ENCODE measurements around the gene PRKAR2A. TPM values are rescaled to one million over a fixed set of nuclear protein-coding genes. Genes with fewer than 3 reads are reported as not detected.
A peak's percentile ranks its signal among the peaks of the same experiment; 100 is the strongest.
"Not testable (repeated sequence)": the region's sequence is repeated elsewhere in the genome, so short reads cannot be mapped to it uniquely, and the experiment has no call there.

Gene PRKAR2A
- total RNA-seq, 1 experiment from 2014 or later = 51.5 TPM

- Histone ChIP-seq H3K4me2 (ENCODE audit: low read depth, low read length, poor library complexity, severe bottlenecking) (no peak overlapping the region), H3K79me2 (ENCODE audit: low read length) (peaks cover 82% of the 10 kb centered on the region)
These were observed 17.0 kb downstream of the PRKAR2A start for GRCh38 chr3:48830715-48831114.

GRCh38 chr3:48829525-48829924, 18.1 kb downstream of the PRKAR2A start:
- H3K27me3 ChIP-seq (ENCODE audit: low read length); H4K20me1 ChIP-seq (ENCODE audit: insufficient read depth, low read depth, low read length); DNase-seq; H3K4me3 ChIP-seq (ENCODE audit: low read length); H3K36me3 ChIP-seq (ENCODE audit: insufficient read depth, low read length); H2AFZ ChIP-seq (ENCODE audit: low read length); H3K4me2 ChIP-seq (ENCODE audit: low read depth, low read length, poor library complexity, severe bottlenecking); H3K9ac ChIP-seq (ENCODE audit: low read length); H3K27ac ChIP-seq (ENCODE audit: low read length); H3K9me3 ChIP-seq (ENCODE audit: low read length); H3K9me2 ChIP-seq (replicated peaks; ENCODE audit: insufficient read depth, low read length): not testable (repeated sequence)
- Histone ChIP-seq H3K79me2 (ENCODE audit: low read length) (peaks cover 80% of the 10 kb centered on the region), H3K4me1 (ENCODE audit: low read length) (peaks cover 25% of the 10 kb centered on the region)

More at GRCh38 chr3:48830715-48831114, 17.0 kb downstream of the PRKAR2A start:
- no peaks in the 10 kb centered on the region for H3K27me3 ChIP-seq (ENCODE audit: low read length)
- H3K9me3 ChIP-seq (ENCODE audit: low read length) = no peaks in the 10 kb centered on the region
- H2AFZ ChIP-seq (ENCODE audit: low read length) = no peak overlapping the region
- no peak overlapping the region for H3K4me3 ChIP-seq (ENCODE audit: low read length)
- no peaks in the 10 kb centered on the region for H4K20me1 ChIP-seq (ENCODE audit: insufficient read depth, low read depth, low read length)
- DNase-seq = no peak
- peaks cover 25% of the 10 kb centered on the region for H3K4me1 ChIP-seq (ENCODE audit: low read length)
- no peak overlapping the region for H3K9ac ChIP-seq (ENCODE audit: low read length)
- no peaks in the 10 kb centered on the region; the same call in 1 of the 2 replicates for H3K9me2 ChIP-seq (replicated peaks; ENCODE audit: insufficient read depth, low read length)
- no peak overlapping the region for H3K27ac ChIP-seq (ENCODE audit: low read length)
- no peaks in the 10 kb centered on the region for H3K36me3 ChIP-seq (ENCODE audit: insufficient read depth, low read length)

GRCh38 chr3:48827874-48828273, 19.8 kb downstream of the PRKAR2A start:
- H3K27me3 ChIP-seq (ENCODE audit: low read length); H3K9me2 ChIP-seq (replicated peaks; ENCODE audit: insufficient read depth, low read length); H3K9me3 ChIP-seq (ENCODE audit: low read length); H2AFZ ChIP-seq (ENCODE audit: low read length); DNase-seq; H3K4me3 ChIP-seq (ENCODE audit: low read length); H3K36me3 ChIP-seq (ENCODE audit: insufficient read depth, low read length); H3K9ac ChIP-seq (ENCODE audit: low read length); H4K20me1 ChIP-seq (ENCODE audit: insufficient read depth, low read depth, low read length); H3K27ac ChIP-seq (ENCODE audit: low read length): not testable (repeated sequence)
- H3K79me2 ChIP-seq (ENCODE audit: low read length) = peaks cover 81% of the 10 kb centered on the region
- peaks cover 25% of the 10 kb centered on the region for H3K4me1 ChIP-seq (ENCODE audit: low read length)
- H3K4me2 ChIP-seq (ENCODE audit: low read depth, low read length, poor library complexity, severe bottlenecking) = peak overlapping the region; percentile 44

- H3K9me2 ChIP-seq (replicated peaks; ENCODE audit: insufficient read depth, low read length) = no peaks in the 10 kb centered on the region; the same call in 1 of the 2 replicates
- peak overlapping the region; percentile 44 for H3K4me2 ChIP-seq (ENCODE audit: low read depth, low read length, poor library complexity, severe bottlenecking)
- peaks cover 78% of the 10 kb centered on the region for H3K79me2 ChIP-seq (ENCODE audit: low read length)
- no peak overlapping the region for H3K4me3 ChIP-seq (ENCODE audit: low read length)
- H3K9me3 ChIP-seq (ENCODE audit: low read length) = no peaks in the 10 kb centered on the region
- peak; percentile 79 for DNase-seq
- H3K27ac ChIP-seq (ENCODE audit: low read length) = peak overlapping the region; percentile 29
- H3K36me3 ChIP-seq (ENCODE audit: insufficient read depth, low read length) = no peaks in the 10 kb centered on the region
- no peaks in the 10 kb centered on the region for H4K20me1 ChIP-seq (ENCODE audit: insufficient read depth, low read depth, low read length)
- H3K27me3 ChIP-seq (ENCODE audit: low read length) = no peaks in the 10 kb centered on the region
- no peak overlapping the region for H3K9ac ChIP-seq (ENCODE audit: low read length)
- H3K4me1 ChIP-seq (ENCODE audit: low read length) = peaks cover 25% of the 10 kb centered on the region
- H2AFZ ChIP-seq (ENCODE audit: low read length) = no peak overlapping the region
These were observed 21.2 kb downstream of the PRKAR2A start for GRCh38 chr3:48826451-48826850.

GRCh38 chr3:48820612-48821324, 26.9 kb downstream of the PRKAR2A start:
- peaks cover 82% of the 10 kb centered on the region for H3K79me2 ChIP-seq (ENCODE audit: low read length)
- H3K9me2 ChIP-seq (replicated peaks; ENCODE audit: insufficient read depth, low read length) = no peaks in the 10 kb centered on the region; the same call in 1 of the 2 replicates
- H3K4me2 ChIP-seq (ENCODE audit: low read depth, low read length, poor library complexity, severe bottlenecking) = no peak overlapping the region
- H3K27ac ChIP-seq (ENCODE audit: low read length) = no peak overlapping the region
- no peak overlapping the region for H2AFZ ChIP-seq (ENCODE audit: low read length)
- no peak for DNase-seq
- no peaks in the 10 kb centered on the region for H3K9me3 ChIP-seq (ENCODE audit: low read length)
- H4K20me1 ChIP-seq (ENCODE audit: insufficient read depth, low read depth, low read length) = no peaks in the 10 kb centered on the region
- no peaks in the 10 kb centered on the region for H3K27me3 ChIP-seq (ENCODE audit: low read length)
- H3K4me3 ChIP-seq (ENCODE audit: low read length) = no peak overlapping the region
- H3K9ac ChIP-seq (ENCODE audit: low read length) = no peak overlapping the region
- no peaks in the 10 kb centered on the region for H3K36me3 ChIP-seq (ENCODE audit: insufficient read depth, low read length)
- H3K4me1 ChIP-seq (ENCODE audit: low read length) = peaks cover 27% of the 10 kb centered on the region

GRCh38 chr3:48819234-48820221, 28.1 kb downstream of the PRKAR2A start:
- no peaks in the 10 kb centered on the region for H3K36me3 ChIP-seq (ENCODE audit: insufficient read depth, low read length)
- peaks cover 25% of the 10 kb centered on the region for H3K4me1 ChIP-seq (ENCODE audit: low read length)
- H2AFZ ChIP-seq (ENCODE audit: low read length) = no peak overlapping the region
- peaks cover 77% of the 10 kb centered on the region for H3K79me2 ChIP-seq (ENCODE audit: low read length)
- no peaks in the 10 kb centered on the region for H4K20me1 ChIP-seq (ENCODE audit: insufficient read depth, low read depth, low read length)
- no peak for DNase-seq
- H3K4me2 ChIP-seq (ENCODE audit: low read depth, low read length, poor library complexity, severe bottlenecking) = peak overlapping the region; percentile 85
- no peaks in the 10 kb centered on the region for H3K27me3 ChIP-seq (ENCODE audit: low read length)
- H3K4me3 ChIP-seq (ENCODE audit: low read length) = no peak overlapping the region
- H3K9me2 ChIP-seq (replicated peaks; ENCODE audit: insufficient read depth, low read length) = no peaks in the 10 kb centered on the region
- H3K9me3 ChIP-seq (ENCODE audit: low read length) = no peaks in the 10 kb centered on the region
- peak overlapping the region; percentile 87 for H3K27ac ChIP-seq (ENCODE audit: low read length)
- no peak overlapping the region for H3K9ac ChIP-seq (ENCODE audit: low read length)

GRCh38 chr3:48811524-48811923, 36.1 kb downstream of the PRKAR2A start:
- Histone ChIP-seq H3K4me3 (ENCODE audit: low read length) (no peak overlapping the region), H3K9me2 (replicated peaks; ENCODE audit: insufficient read depth, low read length) (no peaks in the 10 kb centered on the region), H3K79me2 (ENCODE audit: low read length) (peaks cover 75% of the 10 kb centered on the region), H3K4me2 (ENCODE audit: low read depth, low read length, poor library complexity, severe bottlenecking) (no peak overlapping the region), H3K9ac (ENCODE audit: low read length) (no peak overlapping the region), H3K36me3 (ENCODE audit: insufficient read depth, low read length) (no peaks in the 10 kb centered on the region), H3K4me1 (ENCODE audit: low read length) (no peaks in the 10 kb centered on the region), H3K27me3 (ENCODE audit: low read length) (no peaks in the 10 kb centered on the region), H3K9me3 (ENCODE audit: low read length) (no peaks in the 10 kb centered on the region), H3K27ac (ENCODE audit: low read length) (no peak overlapping the region), H2AFZ (ENCODE audit: low read length) (no peak overlapping the region), H4K20me1 (ENCODE audit: insufficient read depth, low read depth, low read length) (no peaks in the 10 kb centered on the region)
- DNase-seq = no peak

GRCh38 chr3:48804930-48805329, 42.7 kb downstream of the PRKAR2A start:
- DNase-seq = no peak

More at GRCh38 chr3:48804930-48805329, 42.7 kb downstream of the PRKAR2A start:
- Histone ChIP-seq H3K9me2 (replicated peaks; ENCODE audit: insufficient read depth, low read length) (no peaks in the 10 kb centered on the region), H3K4me2 (ENCODE audit: low read depth, low read length, poor library complexity, severe bottlenecking) (no peak overlapping the region), H3K9ac (ENCODE audit: low read length) (no peak overlapping the region), H3K79me2 (ENCODE audit: low read length) (peaks cover 36% of the 10 kb centered on the region), H3K27ac (ENCODE audit: low read length) (no peak overlapping the region), H3K9me3 (ENCODE audit: low read length) (no peaks in the 10 kb centered on the region), H4K20me1 (ENCODE audit: insufficient read depth, low read depth, low read length) (no peaks in the 10 kb centered on the region), H2AFZ (ENCODE audit: low read length) (no peak overlapping the region), H3K36me3 (ENCODE audit: insufficient read depth, low read length) (no peaks in the 10 kb centered on the region), H3K4me1 (ENCODE audit: low read length) (no peaks in the 10 kb centered on the region), H3K4me3 (ENCODE audit: low read length) (no peak overlapping the region), H3K27me3 (ENCODE audit: low read length) (no peaks in the 10 kb centered on the region)

All from Karpas-422 (cell line).